Heart right ventricle (tissue), 16 donors: ENCODE results near the gene TRAPPC14. TPM values are rescaled to one million over a fixed set of nuclear protein-coding genes. Genes with fewer than 3 reads are reported as not detected.

ENCODE experiments used
- ATAC-seq, 8 donors: fragments of 200-7000 bp; cut with Tn5 transposase; one replicate each; pipeline ENCODE4 v1.9.1; 2020; ENCODE audit warnings: mild to moderate bottlenecking in 8 of 8, moderate library complexity in 8 of 8, moderate number of reproducible peaks in 1 of 8
- DNase-seq, 2 donors: peaks; one replicate each; pipeline ENCODE4 v3.0.0-alpha.2; 2020
- H3K27ac ChIP-seq, 10 donors: fragments of 200-600 bp; sonication (generic) in 2 of 10; one replicate each; pipeline versions ENCODE4 v1.5.0 to v1.8.0; 2020 to 2022; ENCODE audit warnings: mild to moderate bottlenecking in 3 of 10
- H3K27me3 ChIP-seq, 7 donors: fragments of 200-600 bp; one replicate each; pipeline ENCODE4 v1.8.0; 2021 to 2022; ENCODE audit warnings: mild to moderate bottlenecking in 2 of 7
- H3K36me3 ChIP-seq, 9 donors: fragments of 200-600 bp; sonication (generic) in 1 of 9; one replicate each; pipeline versions ENCODE4 v1.5.0 to v1.8.0; 2020 to 2022; ENCODE audit warnings: mild to moderate bottlenecking in 2 of 9
- H3K4me1 ChIP-seq, 9 donors: fragments of 200-600 bp; sonication (generic) in 1 of 9; one replicate each; pipeline versions ENCODE4 v1.5.0 to v1.8.0; 2020 to 2022; ENCODE audit warnings: mild to moderate bottlenecking in 4 of 9
- H3K4me3 ChIP-seq, 10 donors: fragments of 200-600 bp; sonication (generic) in 2 of 10; one replicate each; pipeline versions ENCODE4 v1.5.0 to v1.8.0; 2020 to 2022; ENCODE audit warnings: mild to moderate bottlenecking in 7 of 10, moderate library complexity in 2 of 10
- H3K9me3 ChIP-seq, 11 donors: fragments of 200-600 bp in 10 of 11; sonication (generic) in 2 of 11; one replicate each; pipeline versions ENCODE4 v1.5.0 to v1.8.0; 2013 to 2022; ENCODE audit warnings: mild to moderate bottlenecking in 2 of 11, control low read depth in 1 of 11, moderate library complexity in 1 of 11
- CTCF ChIP-seq, 9 donors: fragments of 200-600 bp; sonication (generic) in 2 of 9; IDR thresholded peaks; one replicate each; pipeline versions ENCODE4 v1.5.0 to v1.8.0; 2021 to 2022; ENCODE audit warnings: antibody characterized with exemption in 9 of 9, mild to moderate bottlenecking in 5 of 9, moderate library complexity in 1 of 9
- WGBS, 2 donors: extraction: QIAGEN DNeasy Blood & Tissue Kit; methylation state at CpG; one replicate each; pipeline ENCODE4 v1.1.7; 2013; ENCODE audit warnings: inconsistent platforms in 1 of 2; 5-methylcytosine and 5-hydroxymethylcytosine counted together
- intact Hi-C, 10 donors: fragments of 100-400 bp; cut with DNase I; formaldehyde crosslinking; loops; one replicate each; pipeline versions ENCODE4 v1.11.1 to v1.14.2; 2022
- polyA plus RNA-seq, 2 donors: library from polyadenylated mRNA; stranded (reverse); fragments of 200-250 nt; gene quantifications; one replicate each; pipeline ENCODE4 v1.2.3, GENCODE V29; 2013
- total RNA-seq, 10 donors: library from RNA; stranded (reverse); fragmentation: NEBNext Ultra II Directional in 3 of 10; extraction: Animal tissue kit (Norgen Biotek cat#: 25700) in 3 of 10; gene quantifications; one replicate each; pipeline versions ENCODE4 v1.2.1 to v1.2.4, GENCODE V29; 2021 to 2023
- donor health status: Arrhythmogenic right ventricular cardiomyopathy.
- donor health status: ischemic (EF 13 %, LVEDD 7.1; RV severe dilation, severe dysfunction).
- donor health status: healthy with polysubstance abuse.
- donor health status: DM: no; HTN: yes; CAD: no.
- donor health status: DM: no; HTN: no; CAD: no.
- donor health status: ischemic (EF 25% LVEDD 6.9; RV normal size, moderate dysfunction).
- donor health status: ischemic (EF 25% LVEDD 5.7; RV mildly dilated, moderate dysfunction).
- donor health status: healthy.
- donor health status: DM: yes; HTN: yes; CAD: no.
- donor health status: Ischemic cardiomyopathy.
- donor health status: ischemic (EF 35%, LVEDD 5.7; RV mildly dilated, moderate dysfunction).
- donor health status: nonischemic (EF 11% LVEDD 7.7; RV severe dilation, severe dysfunction).
- donor health status: DM: yes; HTN: yes; CAD: no.
- donor health status: PGD.
- donor health status: ischemic (EF 29% LVEDD 5.4; RV normal size, mild dysfunction).
- donor health status: nonischemic (EF 23%, LVEDD 6.1; RV moderate dilation, normal function).

Gene TRAPPC14
- total and polyA plus RNA-seq, 12 donors, result 3.9 to 17.5 (median 7.7) TPM

DNA sequence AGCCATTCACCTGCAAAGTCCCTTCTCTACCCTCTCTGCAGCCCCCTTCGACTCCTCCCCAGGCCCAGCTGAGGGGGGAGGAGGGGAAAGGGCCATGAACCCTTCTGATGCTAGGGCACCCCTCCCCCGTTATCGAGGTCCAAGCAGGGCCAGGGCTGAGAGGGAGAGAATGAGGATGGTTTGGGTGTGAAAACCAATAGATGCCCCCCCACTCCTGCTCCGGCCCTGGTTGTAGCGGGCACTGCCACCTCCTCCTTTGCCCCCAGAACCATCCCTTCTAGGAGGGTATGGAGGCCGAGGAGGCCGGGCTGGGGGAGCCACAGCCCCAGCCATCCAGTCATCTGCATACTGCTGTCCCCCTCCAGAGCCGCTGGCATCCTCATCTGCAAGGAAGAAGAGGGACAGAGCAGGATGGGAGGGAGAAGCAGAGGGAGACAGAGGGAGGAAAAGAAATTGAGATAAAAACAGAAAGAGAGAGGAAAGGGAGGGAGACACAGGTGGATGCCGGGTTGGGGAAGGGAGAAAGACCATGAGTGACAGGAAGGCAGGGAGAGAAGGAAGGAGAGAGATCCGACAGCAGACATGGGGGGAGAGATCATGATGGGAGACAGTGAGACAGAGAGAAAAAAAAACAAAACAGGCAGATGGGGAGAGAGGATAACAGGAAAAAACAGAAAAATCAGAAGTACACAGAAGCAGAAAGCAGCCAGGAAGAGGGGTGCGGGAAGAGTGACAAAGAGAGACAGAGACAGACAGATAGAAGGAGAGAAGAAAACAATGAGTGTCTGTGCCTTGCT lies 11.8 kb upstream of the TRAPPC14 start:
- Histone ChIP-seq H3K4me3 (no peak overlapping the region), H3K27ac (no peak overlapping the region), H3K9me3 (no peaks in the 10 kb centered on the region), H3K27me3 (peaks cover 0 to 70% (median 35%) of the 10 kb centered on the region in 7 donors), H3K36me3 (no peaks in the 10 kb centered on the region), H3K4me1 (peaks cover 2 to 40% (median 23%) of the 10 kb centered on the region in 9 donors)
- ATAC-seq (no peak), DNase-seq (no peak)
- TF ChIP-seq CTCF (IDR thresholded peaks at IDR 0.05), result no peak
- WGBS, 2 donors, result 91 to 92% methylated on average over 11 of the region's 11 CpGs
- intact Hi-C loops, result no loop called here

- H3K9me3 ChIP-seq, result no peaks in the 10 kb centered on the region
- peaks cover 0 to 70% (median 35%) of the 10 kb centered on the region in 7 donors for H3K27me3 ChIP-seq
- peak overlapping the region in 3 of 10 donors; percentile 28 to 60 (median 51) for H3K4me3 ChIP-seq
- WGBS, 2 donors, result 91 to 94% methylated on average over 11 of the region's 11 CpGs
- intact Hi-C loops, result no loop called here
- H3K27ac ChIP-seq, result peak overlapping the region in 7 of 10 donors; percentile 15 to 80 (median 65)
- ATAC-seq (no peak), DNase-seq (no peak)
- peaks cover 2 to 40% (median 23%) of the 10 kb centered on the region in 9 donors for H3K4me1 ChIP-seq
- H3K36me3 ChIP-seq, result no peaks in the 10 kb centered on the region
- no peak for TF ChIP-seq CTCF (IDR thresholded peaks at IDR 0.05)
Observed at GRCh38 chr7:100169147-100169850, 10.8 kb upstream of the TRAPPC14 start.

DNA sequence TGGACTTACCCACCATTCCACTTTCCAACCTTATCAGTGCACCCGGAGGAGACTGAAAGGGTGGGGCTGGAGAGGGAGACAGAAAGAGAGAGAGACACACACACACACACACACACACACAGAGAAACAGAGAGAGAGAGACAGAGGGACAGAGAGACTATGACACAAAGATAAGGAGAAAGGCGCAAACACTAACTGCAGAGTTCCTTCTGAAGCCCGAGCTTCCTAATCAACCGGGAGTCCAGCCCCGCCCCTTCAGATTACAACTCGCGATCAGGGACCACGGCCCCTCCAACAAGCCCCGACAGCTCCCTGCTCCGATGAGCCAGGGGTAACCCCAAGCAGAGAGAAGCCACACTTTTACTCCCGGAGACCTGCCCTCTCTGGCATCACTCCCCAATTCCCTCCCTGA lies 9.4 kb upstream of the TRAPPC14 start:
- peaks cover 0 to 66% (median 30%) of the 10 kb centered on the region in 7 donors for H3K27me3 ChIP-seq
- H3K36me3 ChIP-seq, result no peaks in the 10 kb centered on the region
- intact Hi-C loops, result no loop called here
- DNase-seq (no peak), ATAC-seq (peak; percentile 5 to 68 (median 28))
- H3K4me1 ChIP-seq, result peaks cover 2 to 40% (median 23%) of the 10 kb centered on the region in 9 donors
- WGBS, 2 donors, result 2 to 3% methylated on average over 11 of the region's 11 CpGs
- no peak for TF ChIP-seq CTCF (IDR thresholded peaks at IDR 0.05)
- peak overlapping the region; percentile 28 to 60 (median 51) for H3K4me3 ChIP-seq
- peak overlapping the region; percentile 6 to 80 (median 62) for H3K27ac ChIP-seq
- H3K9me3 ChIP-seq, result no peaks in the 10 kb centered on the region
